Measurements from ENCODE around the gene GDF10. TPM values are rescaled to one million over a fixed set of nuclear protein-coding genes. Genes with fewer than 3 reads are reported as not detected.

The GDF10 gene
- total RNA-seq, 4 donors from 2014 or later: 0.35 TPM; not detected in 3

GRCh38 chr10:47316131-47316530 is 16.1 kb downstream of the GDF10 start:
- Histone ChIP-seq H3K4me1 (peaks cover 0 to 13% (median 2%) of the 10 kb centered on the region in 4 donors), H3K27me3 (no peaks in the 10 kb centered on the region), H3K27ac (no peak overlapping the region), H3K36me3 (no peaks in the 10 kb centered on the region), H3K9me3 (no peaks in the 10 kb centered on the region), H3K4me3 (no peak overlapping the region)
- no peak for DNase-seq
- TF ChIP-seq CTCF (IDR thresholded peaks at IDR 0.05): no peak
- TF ChIP-seq POLR2A (IDR thresholded peaks at IDR 0.05): no peak

- H3K4me1 ChIP-seq: peaks cover 0 to 1% (median 0%) of the 10 kb centered on the region in 4 donors
- H3K27me3 ChIP-seq: no peaks in the 10 kb centered on the region
- TF ChIP-seq CTCF (IDR thresholded peaks at IDR 0.05) (no peak), POLR2A (IDR thresholded peaks at IDR 0.05) (no peak)
- no peaks in the 10 kb centered on the region for H3K9me3 ChIP-seq
- no peak for DNase-seq
- H3K36me3 ChIP-seq: no peaks in the 10 kb centered on the region
- H3K27ac ChIP-seq: no peak overlapping the region
- no peak overlapping the region for H3K4me3 ChIP-seq
Observed at GRCh38 chr10:47317251-47317650, 17.3 kb downstream of the GDF10 start.

- no peak for DNase-seq
- H3K27ac ChIP-seq: no peak overlapping the region
- no peaks in the 10 kb centered on the region for H3K27me3 ChIP-seq
- no peaks in the 10 kb centered on the region for H3K4me1 ChIP-seq
- H3K36me3 ChIP-seq: no peaks in the 10 kb centered on the region
- no peaks in the 10 kb centered on the region for H3K9me3 ChIP-seq
- TF ChIP-seq POLR2A (IDR thresholded peaks at IDR 0.05): no peak
- no peak for TF ChIP-seq CTCF (IDR thresholded peaks at IDR 0.05)
- H3K4me3 ChIP-seq: no peak overlapping the region
Observed at GRCh38 chr10:47318706-47319105, 18.7 kb downstream of the GDF10 start.

GRCh38 chr10:47319784-47320183 is 19.8 kb downstream of the GDF10 start:
- Histone ChIP-seq H3K27me3 (no peaks in the 10 kb centered on the region), H3K36me3 (no peaks in the 10 kb centered on the region), H3K4me3 (no peak overlapping the region), H3K9me3 (no peaks in the 10 kb centered on the region), H3K4me1 (no peaks in the 10 kb centered on the region), H3K27ac (no peak overlapping the region)
- no peak for DNase-seq
- no peak for TF ChIP-seq CTCF (IDR thresholded peaks at IDR 0.05)
- TF ChIP-seq POLR2A (IDR thresholded peaks at IDR 0.05): no peak

- no peaks in the 10 kb centered on the region for H3K27me3 ChIP-seq
Observed at GRCh38 chr10:47320812-47321211, 20.8 kb downstream of the GDF10 start.

More at GRCh38 chr10:47320812-47321211, 20.8 kb downstream of the GDF10 start:
- Histone ChIP-seq H3K4me3 (no peak overlapping the region), H3K27ac (no peak overlapping the region), H3K9me3 (no peaks in the 10 kb centered on the region), H3K4me1 (no peaks in the 10 kb centered on the region), H3K36me3 (no peaks in the 10 kb centered on the region)
- no peak for DNase-seq
- TF ChIP-seq POLR2A (IDR thresholded peaks at IDR 0.05) (no peak), CTCF (IDR thresholded peaks at IDR 0.05) (no peak)
